Stomach (tissue), 4 donors: ENCODE results near the gene SLC12A7.

Experiments used
- CTCF ChIP-seq, 7 experiments: fragments of 450-650 bp in 4 of 7; fragments of 200-600 bp in 3 of 7; sonication (generic) in 3 of 7; IDR thresholded peaks; one replicate each; pipeline ENCODE4 v1.5.1; 2016 to 2019; ENCODE audit warnings: antibody characterized with exemption in 7 of 7, control low read depth in 2 of 7, mild to moderate bottlenecking in 1 of 7
- EP300 ChIP-seq: sonication (generic); formaldehyde crosslinking; IDR thresholded peaks from one replicate; pipeline ENCODE4 v1.6.1; 2017; ENCODE audit warnings: antibody characterized with exemption
- POLR2A ChIP-seq, 4 donors: fragments of 450-650 bp; IDR thresholded peaks; one replicate each; pipeline ENCODE4 v1.6.1; 2016; ENCODE audit warnings: antibody characterized with exemption in 4 of 4, control low read depth in 2 of 4, mild to moderate bottlenecking in 1 of 4, moderate library complexity in 1 of 4
- POLR2AphosphoS5 ChIP-seq, 3 donors: sonication (generic); formaldehyde crosslinking; IDR thresholded peaks; one replicate each; pipeline ENCODE4 v1.6.1; 2016; ENCODE audit warnings: antibody characterized with exemption in 3 of 3

GRCh38 chr5:1104327-1105006, 7.4 kb downstream of the SLC12A7 start:
- TF ChIP-seq CTCF (IDR thresholded peaks at IDR 0.05) (no peak), EP300 (no peak), POLR2AphosphoS5 (IDR thresholded peaks at IDR 0.05) (no peak), POLR2A (IDR thresholded peaks at IDR 0.05) (no peak)
